CD14-positive monocyte (primary cell): ENCODE results near the gene TBC1D22A. TPM values are rescaled to one million over a fixed set of nuclear protein-coding genes. Genes with fewer than 3 reads are reported as not detected.

ENCODE experiments used
- DNase-seq, 3 donors: peaks; one replicate each; pipeline ENCODE4 v3.0.0-alpha.2; 2011 to 2022
- H2AFZ ChIP-seq: 2 replicates; pipeline ENCODE4 v1.6.0; 2012; ENCODE audit warnings: mild to moderate bottlenecking, low read depth, low read length, inconsistent platforms; ENCODE audit not compliant: insufficient read depth, poor library complexity, severe bottlenecking
- H3K27ac ChIP-seq, 2 donors: 1 replicate in 1 of 2; 2 replicates in 1 of 2; pipeline ENCODE4 v1.5.1; 2012 to 2013; ENCODE audit warnings: low read length in 2 of 2, control low read depth in 1 of 2, inconsistent platforms in 1 of 2, low read depth in 1 of 2, mild to moderate bottlenecking in 1 of 2
- H3K27me3 ChIP-seq, 2 donors: one replicate each; pipeline versions ENCODE4 v1.6.0 to v1.6.1; 2011 to 2013; ENCODE audit warnings: low read length in 2 of 2; ENCODE audit not compliant: control insufficient read depth in 2 of 2, insufficient read depth in 2 of 2
- H3K36me3 ChIP-seq, 2 donors: replicated peaks in 1 of 2; 1 replicate in 1 of 2; 2 replicates in 1 of 2; pipeline versions ENCODE4 v1.5.1 to v1.6.1; 2012 to 2013; ENCODE audit warnings: low read length in 2 of 2, control low read depth in 1 of 2, inconsistent platforms in 1 of 2, mild to moderate bottlenecking in 1 of 2; ENCODE audit not compliant: insufficient read depth in 2 of 2, control insufficient read depth in 1 of 2
- H3K4me1 ChIP-seq, 2 donors: 1 replicate in 1 of 2; 2 replicates in 1 of 2; pipeline versions ENCODE4 v1.5.1 to v1.6.1; 2012 to 2013; ENCODE audit warnings: low read length in 2 of 2, control low read depth in 1 of 2, inconsistent platforms in 1 of 2, mild to moderate bottlenecking in 1 of 2, moderate library complexity in 1 of 2; ENCODE audit not compliant: insufficient read depth in 2 of 2, control insufficient read depth in 1 of 2
- H3K4me2 ChIP-seq: replicated peaks from 2 replicates; pipeline ENCODE3; 2012; ENCODE audit warnings: low read length, moderate library complexity, mild to moderate bottlenecking; ENCODE audit not compliant: poor library complexity, severe bottlenecking; ENCODE audit errors: extremely low read depth
- H3K4me3 ChIP-seq, 3 experiments: fragments of 200-600 bp in 1 of 3; sonication (generic) in 1 of 3; replicated peaks in 1 of 3; 1 replicate in 2 of 3; 2 replicates in 1 of 3; pipeline ENCODE4 v1.5.1; 2011 to 2013; ENCODE audit warnings: low read length in 3 of 3, mild to moderate bottlenecking in 3 of 3, control low read depth in 2 of 3, low read depth in 2 of 3, inconsistent platforms in 1 of 3, moderate library complexity in 1 of 3
- H3K79me2 ChIP-seq: 2 replicates; pipeline ENCODE4 v1.6.0; 2012; ENCODE audit warnings: mild to moderate bottlenecking, control low read depth, inconsistent platforms, low read length, moderate library complexity; ENCODE audit not compliant: insufficient read depth
- H3K9ac ChIP-seq: 2 replicates; pipeline ENCODE4 v1.6.0; 2017; ENCODE audit warnings: low read length, mild to moderate bottlenecking; ENCODE audit not compliant: insufficient read depth, poor library complexity, severe bottlenecking
- H3K9me3 ChIP-seq, 2 donors: replicated peaks in 1 of 2; 1 replicate in 1 of 2; 2 replicates in 1 of 2; pipeline versions ENCODE4 v1.5.1 to v1.6.1; 2012 to 2013; ENCODE audit warnings: low read length in 2 of 2, control low read depth in 1 of 2; ENCODE audit not compliant: control insufficient read depth in 1 of 2, insufficient read depth in 1 of 2
- H4K20me1 ChIP-seq: 2 replicates; pipeline ENCODE4 v1.6.0; 2012; ENCODE audit warnings: mild to moderate bottlenecking, low read length, control low read depth, moderate library complexity; ENCODE audit not compliant: insufficient read depth
- H3K27ac Mint-ChIP-seq, 7 donors: one replicate each; pipeline ENCODE4 v1.8.0; 2020; ENCODE audit warnings: mild to moderate bottlenecking in 7 of 7, mixed read lengths in 7 of 7, moderate library complexity in 6 of 7, inconsistent platforms in 2 of 7
- H3K27me3 Mint-ChIP-seq, 3 donors: one replicate each; pipeline ENCODE4 v1.8.0; 2021 to 2022; ENCODE audit warnings: low read depth in 3 of 3, mild to moderate bottlenecking in 3 of 3, mixed read lengths in 3 of 3, moderate library complexity in 3 of 3, inconsistent platforms in 1 of 3
- H3K36me3 Mint-ChIP-seq, 2 donors: one replicate each; pipeline ENCODE4 v1.8.0; 2020; ENCODE audit warnings: mixed read lengths in 2 of 2, inconsistent platforms in 1 of 2, mild to moderate bottlenecking in 1 of 2
- H3K4me1 Mint-ChIP-seq: one replicate; pipeline ENCODE4 v1.8.0; 2020; ENCODE audit warnings: mild to moderate bottlenecking, mixed read lengths
- H3K4me3 Mint-ChIP-seq, 2 donors: one replicate each; pipeline ENCODE4 v1.8.0; 2020; ENCODE audit warnings: mild to moderate bottlenecking in 2 of 2, mixed read lengths in 2 of 2, moderate library complexity in 1 of 2
- H3K9me3 Mint-ChIP-seq, 7 donors: one replicate each; pipeline ENCODE4 v1.8.0; 2020 to 2022; ENCODE audit warnings: mixed read lengths in 7 of 7, mild to moderate bottlenecking in 6 of 7, moderate library complexity in 6 of 7, inconsistent platforms in 2 of 7
- CTCF ChIP-seq: fragments of 200-600 bp; IDR thresholded peaks from one replicate; pipeline ENCODE4 v1.8.0; 2022; ENCODE audit warnings: antibody characterized with exemption, mild to moderate bottlenecking
- WGBS: methylation state at CpG from one replicate; pipeline ENCODE4 v1.1.5; 2013; ENCODE audit warnings: missing lambda C conversion rate; ENCODE audit not compliant: insufficient coverage; 5-methylcytosine and 5-hydroxymethylcytosine counted together
- intact Hi-C, 2 donors: fragments of 100-400 bp; cut with micrococcal nuclease; formaldehyde crosslinking; loops; one replicate each; pipeline versions ENCODE4 v1.15.0 to v1.15.1; 2023
- polyA plus RNA-seq, 3 donors: library from polyadenylated mRNA; depleted of rRNA in 1 of 3; unstranded in 2 of 3; stranded (reverse) in 1 of 3; fragments of 300-500 nt in 2 of 3; fragments of >200 nt in 1 of 3; fragmentation: Illumina TruSeq in 2 of 3; gene quantifications; 1 replicate in 2 of 3; 2 replicates in 1 of 3; pipeline ENCODE4 v1.2.3, GENCODE V29; 2012 to 2021

The TBC1D22A gene
- polyA plus RNA-seq, 3 donors = 25.9 to 36.2 (median 29.5) TPM

DNA sequence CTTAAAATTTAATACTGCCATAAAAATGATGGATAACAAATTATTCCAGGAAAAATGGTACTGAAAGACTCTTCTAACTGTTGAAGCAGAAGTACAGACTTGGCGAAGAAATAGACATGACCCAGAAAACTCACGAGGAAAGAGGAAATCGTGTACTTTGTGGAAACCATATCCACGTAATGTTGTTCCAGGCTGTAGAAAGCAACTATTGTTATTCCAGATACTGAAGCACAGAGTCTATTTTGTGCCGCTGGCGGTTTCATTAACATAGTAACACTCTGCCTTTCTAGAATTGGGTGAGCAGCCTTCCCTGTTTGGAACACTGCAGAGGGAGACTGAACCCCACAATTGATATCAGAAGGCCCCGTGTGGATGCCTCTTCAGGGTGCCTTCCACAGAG is 310.6 kb downstream of the TBC1D22A start:
- intact Hi-C loops = no loop called here
- no peaks in the 10 kb centered on the region for H3K27me3 ChIP-seq
- H3K36me3 ChIP-seq = peaks cover 2 to 12% of the 10 kb centered on the region in 2 donors
- H3K4me2 ChIP-seq = no peak overlapping the region
- no peak overlapping the region for H3K27ac Mint-ChIP-seq
- H3K9ac ChIP-seq = no peak overlapping the region
- H3K27me3 Mint-ChIP-seq = peaks cover 0 to 1% (median 0%) of the 10 kb centered on the region in 3 donors
- peaks cover 39 to 47% of the 10 kb centered on the region in 2 donors for H3K9me3 ChIP-seq
- H3K27ac ChIP-seq = no peak overlapping the region
- H3K79me2 ChIP-seq = peaks cover 6% of the 10 kb centered on the region
- DNase-seq = no peak
- no peak overlapping the region for H2AFZ ChIP-seq
- H3K4me1 ChIP-seq = no peaks in the 10 kb centered on the region
- 86% methylated on average over 4 of the region's 7 CpGs for WGBS
- no peak overlapping the region for H3K4me3 Mint-ChIP-seq
- no peak for TF ChIP-seq CTCF
- peaks cover 23 to 44% of the 10 kb centered on the region in 2 donors for H3K36me3 Mint-ChIP-seq
- H3K9me3 Mint-ChIP-seq = peaks cover 24 to 45% (median 39%) of the 10 kb centered on the region in 7 donors
- peaks cover 9% of the 10 kb centered on the region for H3K4me1 Mint-ChIP-seq
- H3K4me3 ChIP-seq = no peak overlapping the region
- H4K20me1 ChIP-seq = peaks cover 52% of the 10 kb centered on the region

DNA sequence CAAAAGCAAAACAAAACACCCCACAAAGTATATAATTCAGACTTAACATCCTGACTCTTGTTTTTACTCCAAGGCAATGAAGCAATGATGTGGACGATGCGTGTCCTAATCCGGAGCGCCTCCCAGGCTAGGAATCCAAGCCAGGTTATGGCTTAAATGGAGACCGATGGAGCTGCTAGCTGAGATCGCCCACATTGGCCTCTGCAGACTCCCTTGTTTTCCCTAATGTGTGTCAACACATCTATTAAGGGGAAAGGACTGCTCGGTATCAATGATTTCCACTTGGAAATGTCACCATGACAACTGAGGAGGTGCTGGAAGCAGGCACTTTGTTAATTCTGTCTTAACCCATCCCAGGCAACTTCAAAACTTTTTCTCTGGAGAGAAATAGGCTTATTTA is 311.7 kb downstream of the TBC1D22A start:
- no peak for DNase-seq
- TF ChIP-seq CTCF = no peak
- no peak overlapping the region for H3K4me3 ChIP-seq
- H3K4me3 Mint-ChIP-seq = no peak overlapping the region
- H3K9ac ChIP-seq = no peak overlapping the region
- H3K36me3 Mint-ChIP-seq = peaks cover 23 to 40% of the 10 kb centered on the region in 2 donors
- H3K4me2 ChIP-seq = no peak overlapping the region
- intact Hi-C loops = no loop called here
- peaks cover 48 to 57% of the 10 kb centered on the region in 2 donors for H3K9me3 ChIP-seq
- H2AFZ ChIP-seq = no peak overlapping the region
- no peak overlapping the region for H3K27ac ChIP-seq
- H3K27me3 ChIP-seq = no peaks in the 10 kb centered on the region
- H3K9me3 Mint-ChIP-seq = peaks cover 25 to 55% (median 42%) of the 10 kb centered on the region in 7 donors
- peaks cover 2 to 12% of the 10 kb centered on the region in 2 donors for H3K36me3 ChIP-seq
- H3K27me3 Mint-ChIP-seq = no peaks in the 10 kb centered on the region
- peaks cover 6% of the 10 kb centered on the region for H3K79me2 ChIP-seq
- H3K27ac Mint-ChIP-seq = no peak overlapping the region
- H3K4me1 Mint-ChIP-seq = peaks cover 9% of the 10 kb centered on the region
- 88% methylated on average over 6 of the region's 7 CpGs for WGBS
- H4K20me1 ChIP-seq = peaks cover 51% of the 10 kb centered on the region
- H3K4me1 ChIP-seq = no peaks in the 10 kb centered on the region
